HG03354 (cell line): ENCODE data around the gene DNAH9.

ENCODE experiments used
- ATAC-seq: cut with Tn5 transposase; IDR thresholded peaks from one replicate; pipeline ENCODE4 v1.9.1; 2021; ENCODE audit warnings: mild to moderate bottlenecking; ENCODE audit not compliant: unreplicated experiment, poor library complexity, severe bottlenecking

DNAH9 gene

DNA sequence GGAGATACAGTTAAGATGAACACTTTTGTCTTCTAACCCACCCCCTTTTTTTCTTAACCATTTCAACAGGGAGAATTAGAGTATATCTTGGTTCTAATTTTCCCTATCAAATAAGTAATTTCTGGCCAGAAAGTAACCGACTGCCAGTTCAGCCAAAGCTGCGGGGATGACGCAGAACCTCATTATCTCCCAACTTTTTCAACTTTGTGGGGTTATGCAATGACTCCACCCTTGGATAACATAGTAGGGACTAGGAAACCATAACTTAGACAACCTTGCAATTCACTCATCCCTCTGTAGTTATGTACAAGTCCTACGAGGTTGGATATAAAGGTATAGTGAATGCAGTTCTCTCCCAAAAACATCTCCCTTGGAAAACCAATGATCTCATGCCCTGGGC, 215.0 kb downstream of the DNAH9 start:
- ATAC-seq, result no peak

DNA sequence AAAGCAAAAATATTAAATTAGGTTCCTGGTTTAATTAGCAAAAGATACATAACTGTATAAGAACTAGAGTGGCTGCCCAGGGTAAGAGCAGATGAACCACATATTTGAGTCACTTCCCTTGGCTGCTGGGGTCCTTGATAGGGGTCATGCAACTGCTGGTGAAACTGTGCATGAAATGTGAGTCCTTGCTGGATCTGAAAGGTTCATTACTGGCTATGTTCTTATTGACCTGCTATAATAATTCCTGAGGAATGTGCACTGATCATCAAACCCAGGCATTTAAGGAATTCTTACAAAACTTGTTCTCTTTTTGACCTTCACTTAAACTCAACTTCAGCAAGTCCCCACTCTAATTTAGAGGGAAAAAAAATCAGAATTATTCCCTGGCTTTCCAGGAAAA, 215.6 kb downstream of the DNAH9 start:
- ATAC-seq, result no peak

DNA sequence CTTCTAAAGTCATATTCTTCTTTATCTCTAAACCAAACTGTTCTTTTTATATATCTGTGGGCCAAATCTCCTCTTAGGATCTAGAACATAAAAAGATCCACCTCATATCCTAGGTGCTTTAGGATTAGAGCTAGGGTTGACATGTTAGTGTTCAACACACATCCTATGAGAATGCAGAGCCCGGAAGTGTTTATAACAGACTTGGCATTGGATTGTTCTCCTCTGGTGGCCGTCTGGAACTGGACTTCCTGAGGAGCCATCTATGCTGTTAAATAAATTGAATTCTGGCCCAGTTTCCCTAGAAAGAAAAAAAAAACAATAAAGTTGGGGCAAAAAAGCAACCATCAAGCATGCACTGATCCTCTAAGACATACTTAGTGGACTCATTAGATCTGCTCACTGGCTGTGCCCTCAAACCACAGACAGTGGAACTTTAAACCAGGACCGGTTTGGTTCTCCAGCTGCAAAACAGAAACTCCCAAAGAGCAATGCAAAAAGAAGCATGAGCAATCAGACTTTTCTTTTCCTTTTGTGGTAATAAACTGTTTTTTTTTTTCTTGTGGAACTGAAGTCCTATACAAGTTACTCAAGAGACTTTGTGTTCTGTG, 216.5 kb downstream of the DNAH9 start:
- no peak for ATAC-seq

DNA sequence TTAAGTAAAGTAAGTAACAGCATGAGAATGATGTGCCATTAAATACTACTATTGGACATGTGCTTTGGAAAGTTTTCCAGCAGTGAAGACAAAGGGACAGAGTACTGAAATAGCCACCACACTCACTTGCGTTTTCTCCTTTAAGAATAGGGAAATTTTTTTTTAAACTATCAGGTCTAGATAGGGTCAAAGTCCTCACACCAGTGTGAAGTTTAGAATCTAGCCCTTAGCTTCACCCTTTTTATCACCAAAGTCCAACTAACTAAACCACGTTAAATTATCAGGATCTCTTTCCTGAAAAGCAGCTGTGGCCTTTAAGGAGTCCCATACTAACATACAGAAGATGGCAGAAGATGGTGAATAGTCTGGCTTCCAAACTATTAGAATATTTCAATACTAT, 218.1 kb downstream of the DNAH9 start:
- no peak for ATAC-seq

DNA sequence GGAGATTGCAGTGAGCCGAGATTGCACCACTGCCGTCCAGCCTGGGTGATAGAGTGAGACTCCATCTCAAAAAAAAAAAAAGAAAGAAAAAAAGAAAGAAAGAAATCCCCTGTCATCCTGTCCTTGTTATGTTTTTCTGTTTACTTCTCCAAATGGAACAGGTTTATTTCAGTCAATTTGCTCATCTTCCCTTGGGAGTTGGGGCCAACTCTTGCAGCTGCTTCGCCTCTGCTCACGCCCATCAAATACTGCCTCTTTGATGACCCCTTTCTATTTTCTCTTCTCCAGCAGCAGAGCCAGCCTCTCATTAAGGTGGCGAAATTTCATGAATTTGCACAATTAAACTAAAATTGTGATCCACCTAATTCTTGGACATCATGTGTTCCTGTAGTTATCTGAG, 225.6 kb downstream of the DNAH9 start:
- no peak for ATAC-seq

DNA sequence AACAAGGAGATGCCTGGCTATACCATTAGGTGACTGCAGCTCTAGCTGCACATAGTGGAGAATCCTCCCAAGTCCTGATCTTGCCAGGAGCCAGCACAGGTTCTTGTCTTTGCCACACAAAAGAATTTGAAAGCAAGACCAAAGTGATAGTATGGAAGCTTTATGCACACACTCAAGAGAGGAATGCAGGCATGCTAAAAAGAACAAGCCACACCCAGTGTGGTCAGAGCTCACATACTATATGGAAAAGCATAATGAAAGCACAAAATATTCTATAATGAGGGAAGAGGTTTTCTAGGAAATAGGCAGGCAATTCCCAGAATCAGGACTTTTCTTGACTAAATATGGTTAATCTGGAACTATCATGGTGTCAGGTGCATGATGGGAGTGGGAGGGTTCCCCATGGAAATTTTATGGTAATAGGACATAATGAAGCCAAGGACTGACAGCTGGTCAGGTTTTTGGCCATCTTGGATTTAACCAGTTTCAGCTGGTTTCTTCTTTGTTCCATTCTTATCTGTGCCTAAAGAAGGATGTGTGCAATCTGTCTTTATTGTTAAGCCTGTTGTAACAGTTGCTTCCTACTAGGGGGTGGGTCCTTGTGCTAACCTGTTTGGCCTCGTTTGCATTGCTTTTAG, 227.4 kb downstream of the DNAH9 start:
- no peak for ATAC-seq

DNA sequence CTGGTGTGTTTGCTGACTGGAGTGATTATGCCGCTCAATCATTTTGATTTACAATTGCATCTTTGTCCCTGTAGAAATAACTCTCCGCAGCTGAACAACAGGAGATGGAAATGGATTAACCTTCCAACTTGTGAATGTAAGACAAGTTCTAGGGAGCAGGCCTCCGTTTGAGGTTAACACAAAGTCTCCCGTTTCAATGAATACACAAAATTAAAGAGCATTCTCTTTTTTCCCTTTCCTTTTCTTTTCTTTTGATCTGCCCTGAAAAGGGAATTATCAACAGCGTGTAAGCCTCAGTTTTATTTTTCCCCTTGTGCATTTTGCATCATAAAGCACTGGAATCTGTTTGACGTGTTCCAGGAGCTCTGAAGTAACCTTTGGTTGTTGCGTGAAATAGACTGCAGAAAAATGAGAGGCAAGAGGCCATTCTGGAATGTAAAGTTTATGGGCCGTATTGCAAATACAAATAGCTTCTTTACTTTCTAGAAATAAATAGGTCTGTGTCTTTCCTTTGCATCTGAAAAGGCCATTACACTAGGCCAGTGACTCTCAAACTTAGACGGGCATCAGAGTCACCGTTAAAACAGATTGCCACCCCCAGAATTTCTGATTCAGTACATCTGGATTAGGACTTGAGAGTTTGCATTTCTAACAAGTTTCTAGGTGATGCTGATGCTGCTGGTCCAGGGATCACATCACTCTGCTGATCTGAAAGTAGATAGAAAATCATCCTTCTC, 234.3 kb downstream of the DNAH9 start:
- no peak for ATAC-seq

DNA sequence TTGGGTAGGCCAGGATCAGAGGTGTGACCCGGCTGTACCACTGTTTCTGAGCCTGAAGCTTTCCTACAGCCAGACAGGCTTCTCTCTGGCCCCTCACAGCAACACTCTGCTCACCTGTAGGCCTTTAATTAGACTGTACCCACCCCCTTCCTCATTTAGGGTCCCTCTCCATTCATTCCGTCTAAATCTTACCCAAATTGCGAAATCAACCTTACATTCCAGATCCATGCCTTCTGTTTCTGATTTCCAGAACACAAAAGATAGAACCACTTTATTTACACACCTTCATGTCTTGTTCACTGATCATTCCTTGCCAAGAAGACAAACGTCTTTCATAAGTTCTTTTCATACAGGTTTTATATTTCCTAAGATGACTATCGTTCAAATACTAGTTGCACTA, 238.2 kb downstream of the DNAH9 start:
- ATAC-seq, result no peak

DNA sequence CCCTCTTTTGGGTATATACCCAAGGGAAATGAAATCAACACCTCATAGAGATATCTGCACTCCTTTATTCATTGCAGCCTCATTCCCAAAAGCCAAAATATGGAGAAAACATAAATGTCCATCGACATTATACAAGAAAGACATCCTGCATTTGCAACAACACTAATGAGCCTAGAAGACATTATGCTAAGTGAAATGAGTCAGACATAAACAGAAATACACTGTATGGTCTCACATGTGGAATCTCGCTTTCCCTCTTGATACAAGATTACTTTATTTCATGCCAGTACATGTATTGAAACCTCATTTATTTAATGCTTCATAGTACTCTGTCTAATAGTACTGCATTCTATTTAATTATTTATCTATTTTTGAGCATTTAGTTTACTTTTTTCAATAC, 241.8 kb downstream of the DNAH9 start:
- ATAC-seq, result no peak

DNA sequence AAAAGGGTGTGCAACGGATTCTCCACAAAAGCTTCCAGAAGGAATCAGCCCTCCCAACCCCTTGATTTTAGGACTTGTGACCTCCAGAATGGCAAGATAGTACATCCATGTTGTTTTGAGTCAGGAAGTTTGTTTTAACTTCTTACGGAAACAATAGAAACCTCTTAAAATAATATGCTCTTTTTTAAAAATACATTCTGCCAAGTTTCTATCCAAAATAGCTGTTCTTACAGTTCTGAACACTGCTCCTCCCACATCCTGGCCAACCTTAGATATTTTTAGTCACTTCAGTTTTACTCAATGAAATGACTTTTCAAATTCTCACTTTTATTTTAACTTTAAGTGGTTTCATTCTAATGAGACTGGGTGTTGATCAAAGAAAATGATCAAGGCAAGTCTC, 242.6 kb downstream of the DNAH9 start:
- no peak for ATAC-seq

DNA sequence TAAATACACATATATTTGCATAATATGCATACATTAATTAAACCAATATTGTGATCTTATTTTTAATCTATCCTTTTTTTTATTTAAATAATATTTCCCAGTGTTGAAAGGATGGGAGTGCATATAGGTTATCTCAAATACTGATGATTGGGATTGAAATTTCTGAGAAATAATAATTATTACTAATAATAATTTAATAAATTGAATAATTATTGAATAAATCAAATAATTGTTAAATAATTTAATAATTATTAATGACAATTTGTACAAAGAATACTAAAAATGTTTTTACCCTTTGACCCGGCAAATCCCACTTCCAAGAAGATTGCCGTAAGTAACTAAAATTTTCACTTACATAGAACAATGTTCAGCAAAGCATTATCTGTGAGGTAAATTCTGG, 250.1 kb downstream of the DNAH9 start:
- no peak for ATAC-seq

DNA sequence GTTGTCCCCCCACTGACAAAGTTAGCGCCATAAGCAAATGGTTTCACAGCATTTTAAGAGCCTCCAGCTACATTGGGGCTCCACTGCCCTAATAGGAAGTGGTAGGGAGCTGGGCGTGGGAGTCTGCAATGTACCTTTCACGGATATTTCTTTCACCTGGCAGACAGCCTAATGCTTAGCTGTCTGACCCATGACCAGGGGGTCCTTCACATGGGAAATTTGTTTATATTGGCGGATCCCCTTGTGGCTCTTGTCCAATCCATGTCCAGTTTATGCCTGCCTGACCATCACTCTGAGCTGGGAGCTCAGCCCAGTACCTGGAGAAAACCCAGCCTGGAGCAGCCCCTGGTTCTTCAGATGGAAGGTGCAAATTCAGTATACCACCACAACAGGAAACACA, 254.0 kb downstream of the DNAH9 start:
- no peak for ATAC-seq

DNA sequence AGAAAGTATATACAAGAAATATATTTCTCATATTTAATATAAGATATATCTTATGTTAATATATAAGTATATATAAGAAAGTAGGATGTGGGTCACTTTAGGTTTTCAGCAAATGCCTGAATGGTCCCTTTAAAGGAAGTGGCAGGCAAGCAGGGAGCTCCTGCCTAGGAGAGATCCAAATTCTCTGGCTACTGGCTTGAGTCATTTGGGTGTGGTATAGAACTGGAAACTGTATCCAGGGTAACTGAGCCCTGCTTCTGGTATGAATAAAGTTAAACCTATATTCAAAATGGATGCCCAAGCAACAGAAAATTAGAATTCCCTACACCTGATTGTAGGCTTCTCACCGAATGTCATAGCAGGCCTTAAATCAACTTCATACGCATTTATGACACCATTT, 254.6 kb downstream of the DNAH9 start:
- ATAC-seq, result no peak

DNA sequence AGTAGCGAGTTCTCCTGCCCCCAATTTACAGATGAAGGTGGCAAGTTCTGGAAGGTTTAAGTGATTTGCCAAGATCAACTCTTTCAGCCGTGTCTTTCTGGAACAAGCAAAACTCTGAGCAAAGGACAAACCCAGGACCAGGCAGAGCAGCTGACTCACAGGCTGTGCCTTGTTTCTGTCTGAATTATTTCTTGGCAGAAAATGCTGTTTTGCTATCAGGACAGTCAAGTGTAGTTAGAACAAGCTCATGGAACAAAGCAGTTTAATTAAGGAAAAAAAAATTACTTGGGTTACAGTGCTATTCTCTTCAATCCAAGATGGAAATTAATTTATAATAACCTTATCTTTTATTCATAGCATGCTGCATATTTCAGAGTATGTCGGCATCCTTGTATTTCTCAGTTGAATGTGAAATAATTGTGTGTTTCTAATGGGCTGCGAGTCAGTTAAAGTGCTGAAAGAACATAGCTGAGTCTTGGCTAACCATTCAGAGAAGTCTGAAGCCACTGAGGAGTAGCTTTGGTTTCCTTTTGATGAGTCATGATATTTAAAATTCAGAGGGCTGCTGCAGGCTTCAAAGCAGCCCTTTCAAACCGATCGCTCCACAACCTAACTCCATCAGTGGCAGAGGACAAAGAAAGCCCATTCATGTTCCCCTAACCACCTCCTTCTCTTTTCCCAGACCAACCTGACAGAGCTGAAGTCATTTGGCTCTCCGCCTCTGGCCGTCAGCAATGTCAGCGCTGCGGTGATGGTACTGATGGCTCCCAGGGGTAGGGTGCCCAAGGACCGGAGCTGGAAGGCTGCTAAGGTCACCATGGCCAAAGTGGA, 255.3 kb downstream of the DNAH9 start:
- no peak for ATAC-seq

DNA sequence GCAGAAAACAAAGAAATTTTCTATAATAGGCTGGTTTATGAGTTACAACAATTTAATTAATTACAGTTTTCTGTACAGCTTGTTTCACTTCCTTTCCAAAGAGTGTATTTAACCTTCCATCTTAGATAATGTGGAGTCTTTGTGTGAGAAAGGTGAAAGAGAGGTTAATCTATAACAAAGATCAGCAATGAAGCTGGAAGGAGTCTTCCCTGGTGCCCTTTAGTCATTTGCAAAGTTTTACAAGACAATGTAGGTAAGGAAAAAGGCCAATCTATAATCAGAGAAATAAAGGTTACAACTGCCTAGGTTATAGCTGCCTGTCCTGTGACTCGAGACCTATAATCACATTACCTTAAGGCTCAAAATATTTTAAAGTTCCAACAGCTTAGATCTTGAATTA, 257.0 kb downstream of the DNAH9 start:
- ATAC-seq, result no peak

DNA sequence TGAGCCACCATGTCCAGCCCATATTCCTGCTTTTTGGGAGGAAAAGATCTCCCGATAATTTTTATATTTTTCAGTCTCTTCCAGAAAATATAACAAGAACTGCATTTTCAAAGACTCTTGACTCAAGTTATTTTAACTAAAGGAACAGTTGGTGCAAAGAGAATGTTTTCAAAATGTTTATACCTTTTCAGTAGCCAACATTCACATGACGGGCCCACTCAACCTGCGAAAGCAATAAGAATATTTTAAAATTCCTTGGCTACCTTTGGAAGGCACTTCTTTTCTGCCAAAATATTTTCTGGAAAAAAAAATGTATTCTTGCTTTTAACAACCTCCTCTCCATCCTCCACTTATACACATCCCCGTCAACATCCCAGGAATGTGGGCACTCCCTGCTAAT, 258.7 kb downstream of the DNAH9 start:
- ATAC-seq, result no peak

DNA sequence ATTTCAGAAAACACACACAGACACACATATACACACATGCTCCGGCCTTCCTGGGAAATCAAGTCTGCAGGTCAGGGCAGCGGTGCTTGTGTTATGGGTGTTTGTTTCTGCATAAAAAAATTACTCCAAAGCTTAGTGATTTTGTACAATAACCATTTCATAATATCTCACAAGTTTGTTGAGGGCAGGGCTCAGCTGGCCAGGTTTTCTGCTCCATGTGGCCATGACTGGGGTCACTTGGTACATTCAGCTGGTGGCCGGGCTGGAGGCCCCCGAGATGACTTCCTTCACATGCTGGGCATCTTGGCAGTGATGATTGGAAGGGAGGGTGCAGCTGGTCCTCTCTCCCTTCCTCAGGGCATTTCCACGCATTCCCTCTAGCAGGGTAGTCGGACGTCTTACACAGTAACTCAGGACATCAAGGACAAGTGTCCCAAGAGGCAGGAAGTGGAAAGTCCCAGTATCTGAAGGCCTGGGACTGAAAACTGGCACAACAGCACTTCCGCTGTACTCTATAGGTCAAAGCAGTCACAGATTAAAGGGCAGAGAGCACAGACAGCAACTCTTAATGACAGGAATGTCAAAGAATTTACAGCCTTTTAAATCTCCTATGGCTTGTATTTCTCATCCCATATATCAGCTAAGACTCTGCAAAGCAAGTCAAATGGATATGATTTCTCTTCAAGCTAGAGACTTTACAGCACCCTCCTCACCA, 271.6 kb downstream of the DNAH9 start:
- ATAC-seq, result no peak

DNA sequence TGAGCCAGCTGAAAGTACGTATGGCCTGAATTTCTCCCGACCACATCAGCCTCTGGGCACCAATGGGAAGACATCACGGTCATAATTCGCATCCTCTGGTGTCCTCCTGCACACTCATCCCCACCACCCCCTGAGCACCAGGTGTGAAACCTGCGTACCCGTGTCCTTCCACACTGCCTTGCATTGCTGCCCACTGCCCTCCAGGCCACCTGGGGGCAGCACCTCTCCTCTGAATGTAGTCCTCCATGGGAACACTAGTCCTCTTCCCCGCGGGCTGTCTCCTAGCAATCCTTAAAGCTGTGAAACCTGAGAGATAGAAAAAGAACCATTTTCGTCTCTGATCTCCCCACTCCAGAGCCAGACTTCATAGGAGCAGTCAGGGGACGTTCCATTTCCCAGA, 273.5 kb downstream of the DNAH9 start:
- no peak for ATAC-seq

DNA sequence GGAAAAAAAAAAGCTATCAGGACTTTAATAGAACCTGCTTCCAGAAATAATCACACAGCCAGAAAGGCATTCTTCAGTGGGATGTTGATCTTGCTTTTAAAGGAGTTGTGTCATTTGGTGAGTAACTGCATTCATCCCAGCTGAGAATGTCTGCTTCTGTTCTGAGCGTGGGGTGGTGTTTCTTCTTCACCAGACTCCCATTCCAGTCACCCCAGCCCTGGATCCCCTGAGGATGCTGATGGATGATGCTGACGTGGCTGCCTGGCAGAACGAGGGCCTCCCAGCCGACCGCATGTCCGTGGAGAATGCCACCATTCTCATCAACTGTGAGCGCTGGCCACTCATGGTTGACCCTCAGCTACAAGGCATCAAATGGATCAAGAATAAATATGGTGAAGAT, 276.5 kb downstream of the DNAH9 start:
- ATAC-seq, result no peak

DNA sequence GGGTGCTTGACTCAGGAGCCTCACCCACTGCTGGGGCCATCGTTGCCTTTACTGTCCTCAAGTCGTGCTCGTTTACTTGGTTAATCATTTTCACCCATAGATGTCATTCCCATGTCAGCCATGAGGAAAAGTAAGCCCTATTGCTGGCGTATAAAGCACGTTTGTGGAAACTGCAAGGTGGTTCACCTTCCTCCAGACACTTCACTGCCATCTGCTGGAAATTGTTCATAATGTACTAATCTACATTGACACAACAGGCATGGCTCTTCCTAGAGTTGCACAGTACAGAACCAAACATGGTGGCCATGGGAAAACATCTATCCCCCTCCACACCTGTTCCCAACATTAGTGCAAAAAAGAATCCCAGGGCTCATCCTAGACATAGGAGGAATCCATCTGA, 282.4 kb downstream of the DNAH9 start:
- ATAC-seq, result no peak
